Small intestine (tissue), 7 donors: ENCODE measurements around the gene RASAL2. TPM values are rescaled to one million over a fixed set of nuclear protein-coding genes. Genes with fewer than 3 reads are reported as not detected.
"Not testable (repeated sequence)": the region's sequence is repeated elsewhere in the genome, so short reads cannot be mapped to it uniquely, and the experiment has no call there.

ENCODE experiments used
- DNase-seq, 2 donors: peaks; one replicate each; pipeline versions ENCODE4 v3.0.0 to v3.0.0-alpha.2; 2013
- FAIRE-seq: peaks from 2 replicates; lab custom pipeline; 2012; peaks lifted over from hg19 to GRCh38; lab: Jason Lieb, UNC
- H3K27ac ChIP-seq, 3 donors: one replicate each; pipeline ENCODE4 v1.5.1; 2013; ENCODE audit warnings: low read length in 2 of 3, mild to moderate bottlenecking in 2 of 3, control low read depth in 1 of 3, inconsistent platforms in 1 of 3, low read depth in 1 of 3, moderate library complexity in 1 of 3
- H3K27me3 ChIP-seq, 3 donors: one replicate each; pipeline ENCODE4 v1.6.1; 2013; ENCODE audit warnings: low read length in 3 of 3, inconsistent platforms in 1 of 3; ENCODE audit not compliant: control insufficient read depth in 3 of 3, insufficient read depth in 3 of 3
- H3K36me3 ChIP-seq, 3 donors: one replicate each; pipeline ENCODE4 v1.6.1; 2013; ENCODE audit warnings: low read length in 3 of 3, inconsistent platforms in 1 of 3, low read depth in 1 of 3, mild to moderate bottlenecking in 1 of 3, moderate library complexity in 1 of 3; ENCODE audit not compliant: control insufficient read depth in 3 of 3, insufficient read depth in 2 of 3
- H3K4me1 ChIP-seq, 3 donors: one replicate each; pipeline ENCODE4 v1.6.1; 2013; ENCODE audit warnings: low read length in 2 of 3, inconsistent platforms in 1 of 3, low read depth in 1 of 3, mild to moderate bottlenecking in 1 of 3, moderate library complexity in 1 of 3; ENCODE audit not compliant: control insufficient read depth in 3 of 3, insufficient read depth in 2 of 3
- H3K4me3 ChIP-seq, 3 donors: one replicate each; pipeline ENCODE4 v1.5.1; 2013; ENCODE audit warnings: low read length in 3 of 3, control low read depth in 1 of 3, inconsistent platforms in 1 of 3, low read depth in 1 of 3, mild to moderate bottlenecking in 1 of 3, moderate library complexity in 1 of 3
- H3K9me3 ChIP-seq, 2 donors: one replicate each; pipeline ENCODE4 v1.6.1; 2013; ENCODE audit warnings: low read depth in 1 of 2, low read length in 1 of 2; ENCODE audit not compliant: control insufficient read depth in 2 of 2, insufficient read depth in 1 of 2
- WGBS, 3 donors: extraction: QIAGEN DNeasy Blood & Tissue Kit; methylation state at CpG; one replicate each; pipeline ENCODE4 v1.1.7; 2013; 5-methylcytosine and 5-hydroxymethylcytosine counted together
- polyA plus RNA-seq, 4 donors: library from polyadenylated mRNA; stranded (reverse) in 3 of 4; unstranded in 1 of 4; fragments of 200-250 nt in 3 of 4; fragments of 120-200 nt in 1 of 4; gene quantifications; one replicate each; pipeline versions ENCODE4 v1.2.1 to v1.2.3, GENCODE V29; 2013
- donor health status: healthy with polysubstance abuse.
- donor health status: control.
- donor health status: control.
- donor health status: Bipolar disorder and iron deficiency.
- donor health status: healthy.

RASAL2 gene
- polyA plus RNA-seq, 4 donors, result 1.8 to 23.5 (median 3.3) TPM

GRCh38 chr1:178351911-178352310 lies 258.0 kb downstream of the RASAL2 start:
- not testable (repeated sequence) for DNase-seq, H3K36me3 ChIP-seq, H3K4me1 ChIP-seq, H3K4me3 ChIP-seq, H3K27me3 ChIP-seq, H3K27ac ChIP-seq
- H3K9me3 ChIP-seq, result peaks cover 0 to 12% of the 10 kb centered on the region in 2 donors
- 68 to 86% (median 78%) methylated on average over 1 of the region's 1 CpG for WGBS, 3 donors
- peak; percentile 87 for FAIRE-seq

- DNase-seq (no peak), FAIRE-seq (no peak)
- H3K27ac ChIP-seq, result no peak overlapping the region
- peaks cover 0 to 12% of the 10 kb centered on the region in 2 donors for H3K9me3 ChIP-seq
- WGBS, 3 donors, result 93 to 98% (median 95%) methylated on average over 4 of the region's 4 CpGs
- H3K36me3 ChIP-seq, result no peaks in the 10 kb centered on the region
- H3K4me1 ChIP-seq, result peaks cover 0 to 2% (median 0%) of the 10 kb centered on the region in 3 donors
- H3K4me3 ChIP-seq, result no peak overlapping the region
- no peaks in the 10 kb centered on the region for H3K27me3 ChIP-seq
Observed at GRCh38 chr1:178352790-178353416, 259.0 kb downstream of the RASAL2 start.

GRCh38 chr1:178353524-178353923 lies 259.6 kb downstream of the RASAL2 start:
- DNase-seq (no peak), FAIRE-seq (no peak)
- Histone ChIP-seq H3K27me3 (no peaks in the 10 kb centered on the region), H3K36me3 (no peaks in the 10 kb centered on the region), H3K27ac (no peak overlapping the region), H3K9me3 (peaks cover 0 to 12% of the 10 kb centered on the region in 2 donors), H3K4me1 (peaks cover 0 to 2% (median 0%) of the 10 kb centered on the region in 3 donors), H3K4me3 (no peak overlapping the region)
- 78 to 95% (median 91%) methylated on average over 1 of the region's 1 CpG for WGBS, 3 donors

- 69 to 75% (median 73%) methylated on average over 3 of the region's 3 CpGs for WGBS, 3 donors
Observed at GRCh38 chr1:178354816-178355215, 260.9 kb downstream of the RASAL2 start.

GRCh38 chr1:178356299-178356698 lies 262.4 kb downstream of the RASAL2 start:
- FAIRE-seq, result no peak
- Histone ChIP-seq H3K4me1 (no peaks in the 10 kb centered on the region), H3K4me3 (no peak overlapping the region), H3K9me3 (peaks cover 0 to 12% of the 10 kb centered on the region in 2 donors), H3K27ac (no peak overlapping the region), H3K27me3 (no peaks in the 10 kb centered on the region), H3K36me3 (no peaks in the 10 kb centered on the region)
- DNase-seq, result no peak
- 89 to 100% (median 97%) methylated on average over 1 of the region's 1 CpG for WGBS, 3 donors

More at GRCh38 chr1:178354816-178355215, 260.9 kb downstream of the RASAL2 start:
- H3K36me3 ChIP-seq, result no peaks in the 10 kb centered on the region
- FAIRE-seq (no peak), DNase-seq (no peak)
- no peak overlapping the region for H3K4me3 ChIP-seq
- peaks cover 0 to 12% of the 10 kb centered on the region in 2 donors for H3K9me3 ChIP-seq
- H3K27ac ChIP-seq, result no peak overlapping the region
- peaks cover 0 to 2% (median 0%) of the 10 kb centered on the region in 3 donors for H3K4me1 ChIP-seq
- no peaks in the 10 kb centered on the region for H3K27me3 ChIP-seq

- peaks cover 0 to 2% (median 0%) of the 10 kb centered on the region in 3 donors for H3K36me3 ChIP-seq
- 86 to 94% (median 92%) methylated on average over 1 of the region's 1 CpG for WGBS, 3 donors
- no peak for FAIRE-seq
Observed at GRCh38 chr1:178358456-178358855, 264.6 kb downstream of the RASAL2 start.

GRCh38 chr1:178360421-178360820 lies 266.5 kb downstream of the RASAL2 start:
- FAIRE-seq, result no peak
- H3K27ac ChIP-seq, result no peak overlapping the region
- DNase-seq, result no peak
- no peaks in the 10 kb centered on the region for H3K4me1 ChIP-seq
- 51 to 69% (median 64%) methylated on average over 4 of the region's 4 CpGs for WGBS, 3 donors
- H3K27me3 ChIP-seq, result no peaks in the 10 kb centered on the region
- H3K4me3 ChIP-seq, result no peak overlapping the region
- H3K36me3 ChIP-seq, result peaks cover 0 to 2% (median 0%) of the 10 kb centered on the region in 3 donors
- no peaks in the 10 kb centered on the region for H3K9me3 ChIP-seq

More at GRCh38 chr1:178358456-178358855, 264.6 kb downstream of the RASAL2 start:
- H3K27ac ChIP-seq, result no peak overlapping the region
- no peaks in the 10 kb centered on the region for H3K9me3 ChIP-seq
- H3K27me3 ChIP-seq, result no peaks in the 10 kb centered on the region
- H3K4me1 ChIP-seq, result no peaks in the 10 kb centered on the region
- no peak overlapping the region for H3K4me3 ChIP-seq
- no peak for DNase-seq

- FAIRE-seq (no peak), DNase-seq (no peak)
- Histone ChIP-seq H3K9me3 (no peaks in the 10 kb centered on the region), H3K4me3 (no peak overlapping the region), H3K27ac (no peak overlapping the region), H3K27me3 (no peaks in the 10 kb centered on the region), H3K4me1 (no peaks in the 10 kb centered on the region), H3K36me3 (peaks cover 0 to 2% (median 0%) of the 10 kb centered on the region in 3 donors)
- WGBS, 3 donors, result 91 to 96% (median 95%) methylated on average over 6 of the region's 6 CpGs
Observed at GRCh38 chr1:178361847-178362246, 267.9 kb downstream of the RASAL2 start.
